GM12878 (cell line): Measurements from ENCODE around the gene INO80C. TPM values are rescaled to one million over a fixed set of nuclear protein-coding genes. Genes with fewer than 3 reads are reported as not detected.

ENCODE experiments used
- ATAC-seq: fragments of 200-7000 bp; cut with Tn5 transposase; 3 replicates; pipeline ENCODE4 v1.9.1; 2020; ENCODE audit warnings: mild to moderate bottlenecking, moderate library complexity
- BruUV-seq: library from RNA; stranded (reverse); fragments of 400-500 nt; replicated peaks from 2 replicates; lab custom pipeline; 2021; lab: Mats Ljungman, UMichigan
- CTCF ChIA-PET: fragments of 300-600 bp; sonication (Branson Sonifier 250); formaldehyde crosslinking; extraction: SDS; loops from one replicate; lab custom pipeline; 2021; ENCODE audit warnings: inconsistent platforms; lab: Yijun Ruan, JAX
- POLR2A ChIA-PET: fragments of 350-600 bp; formaldehyde crosslinking; extraction: SDS; loops from one replicate; lab custom pipeline; 2021; ENCODE audit warnings: inconsistent platforms; lab: Charles Lee
- RAD21 ChIA-PET: fragments of 300-600 bp; sonication (Branson Sonifier 250); formaldehyde crosslinking; loops from one replicate; lab custom pipeline; 2023; ENCODE audit warnings: antibody characterized with exemption; ENCODE audit not compliant: unreplicated experiment; lab: Charles Lee
- SMC1A ChIA-PET: fragments of 300-600 bp; sonication (Branson Sonifier 250); formaldehyde crosslinking; loops from one replicate; lab custom pipeline; 2023; ENCODE audit not compliant: unreplicated experiment, uncharacterized antibody; lab: Charles Lee
- DNase-seq: peaks from one replicate; pipeline ENCODE4 v3.0.0-alpha.2; 2011; ENCODE audit warnings: low read depth, low spot score
- FAIRE-seq: peaks from 3 replicates; lab custom pipeline; 2011; peaks lifted over from hg19 to GRCh38; lab: Jason Lieb, UNC
- H2AFZ ChIP-seq: 2 replicates; pipeline ENCODE4 v1.6.0; 2011; ENCODE audit warnings: low read depth, low read length, control low read depth; ENCODE audit not compliant: control insufficient read depth
- H3K27ac ChIP-seq: 2 replicates; pipeline ENCODE4 v1.5.1; 2011; ENCODE audit warnings: control low read depth; ENCODE audit not compliant: control insufficient read depth, insufficient read depth
- H3K27me3 ChIP-seq, 2 experiments: replicated peaks in 1 of 2; 2 replicates each; pipeline versions ENCODE4 v1.6.0 to v1.6.1; 2011; ENCODE audit warnings: low read length in 1 of 2; ENCODE audit not compliant: control insufficient read depth in 2 of 2, insufficient read depth in 2 of 2
- H3K36me3 ChIP-seq, 2 experiments: 2 replicates each; pipeline ENCODE4 v1.5.1; 2011; ENCODE audit warnings: low read length in 1 of 2; ENCODE audit not compliant: control insufficient read depth in 2 of 2, insufficient read depth in 2 of 2
- H3K4me1 ChIP-seq: 2 replicates; pipeline ENCODE4 v1.6.1; 2011; ENCODE audit warnings: mild to moderate bottlenecking, low read length, moderate library complexity, mixed read lengths; ENCODE audit not compliant: control insufficient read depth, insufficient read depth
- H3K4me2 ChIP-seq: 2 replicates; pipeline ENCODE4 v1.6.0; 2011; ENCODE audit warnings: control low read depth; ENCODE audit not compliant: control insufficient read depth, insufficient read depth
- H3K4me3 ChIP-seq: fragments of 200-600 bp; sonication (generic); 2 replicates; pipeline ENCODE4 v1.5.1; 2016
- H3K79me2 ChIP-seq: 2 replicates; pipeline ENCODE4 v1.6.0; 2011; ENCODE audit warnings: low read length; ENCODE audit not compliant: control insufficient read depth, insufficient read depth
- H3K9ac ChIP-seq: 2 replicates; pipeline ENCODE4 v1.8.0; 2011; ENCODE audit warnings: low read length, control low read depth, mixed read lengths; ENCODE audit not compliant: control insufficient read depth, insufficient read depth
- H3K9me3 ChIP-seq: replicated peaks from 3 replicates; pipeline ENCODE4 v1.5.1; 2011; ENCODE audit warnings: mild to moderate bottlenecking, low read length; ENCODE audit not compliant: control insufficient read depth, insufficient read depth
- H4K20me1 ChIP-seq: 2 replicates; pipeline ENCODE4 v1.6.0; 2011; ENCODE audit not compliant: control insufficient read depth, insufficient read depth
- CBFB ChIP-seq: IDR thresholded peaks from 2 replicates; pipeline ENCODE4 v1.6.1; 2016; ENCODE audit warnings: antibody characterized with exemption, low read depth
- CREM ChIP-seq: IDR thresholded peaks from 2 replicates; pipeline ENCODE4 v1.6.1; 2014; ENCODE audit warnings: antibody characterized with exemption, low read depth
- ELK1 ChIP-seq: IDR thresholded peaks from 2 replicates; pipeline ENCODE4 v1.6.1; 2012; ENCODE audit warnings: low read depth, low read length, improper control_type of control experiment
- PAX8 ChIP-seq: fragments of 450-650 bp; IDR thresholded peaks from 2 replicates; pipeline ENCODE4 v1.6.1; 2017; ENCODE audit warnings: mild to moderate bottlenecking, moderate library complexity
- POLR2A ChIP-seq: IDR thresholded peaks from 2 replicates; pipeline ENCODE4 v1.6.1; 2011; ENCODE audit warnings: low read depth, mild to moderate bottlenecking, low read length
- POLR2AphosphoS2 ChIP-seq: IDR thresholded peaks from 2 replicates; pipeline ENCODE4 v1.6.1; 2011; ENCODE audit warnings: low read depth, mild to moderate bottlenecking, low read length, improper control_type of control experiment, moderate library complexity
- SIX5 ChIP-seq: IDR thresholded peaks from 2 replicates; pipeline ENCODE4 v1.6.1; 2011; ENCODE audit warnings: mild to moderate bottlenecking, low read depth, low read length, moderate library complexity; ENCODE audit not compliant: severe bottlenecking
- SMC3 ChIP-seq: IDR thresholded peaks from 2 replicates; pipeline ENCODE4 v1.6.1; 2011; ENCODE audit warnings: low read length, improper control_type of control experiment, borderline replicate concordance
- SREBF2 ChIP-seq: IDR thresholded peaks from 2 replicates; pipeline ENCODE4 v1.6.1; 2012; ENCODE audit warnings: mild to moderate bottlenecking, low read length
- TCF12 ChIP-seq: IDR thresholded peaks from 2 replicates; pipeline ENCODE4 v1.6.1; 2011; ENCODE audit warnings: low read depth, mild to moderate bottlenecking, low read length
- TCF7 ChIP-seq: IDR thresholded peaks from 2 replicates; pipeline ENCODE4 v1.6.1; 2014; ENCODE audit warnings: antibody characterized with exemption, borderline replicate concordance
- WGBS: methylation state at CpG from one replicate; pipeline ENCODE4 v1.1.6; 2016; ENCODE audit warnings: low lambda C conversion rate; ENCODE audit not compliant: insufficient replicate concordance, insufficient coverage; ENCODE audit errors: missing lambda C conversion rate; 5-methylcytosine and 5-hydroxymethylcytosine counted together
- in situ Hi-C: fragments of 300-500 bp; cut with MboI; formaldehyde crosslinking; loops from 9 replicates; pipeline ENCODE4 v1.14.3; 2018; ENCODE audit warnings: mixed read lengths
- intact Hi-C: fragments of 100-400 bp; cut with micrococcal nuclease; formaldehyde crosslinking; loops from one replicate; pipeline ENCODE4 v1.14.2; 2022; ENCODE audit not compliant: unreplicated experiment
- polyA plus RNA-seq, 11 experiments: library from polyadenylated mRNA; depleted of rRNA in 4 of 11; unstranded in 6 of 11; stranded (reverse) in 5 of 11; fragments of >200 nt; fragmentation: Nextera tagmentation in 4 of 11; fragmentation: Illumina TruSeq in 1 of 11; extraction: Ambion mirVana in 4 of 11; extraction: Trizol in 1 of 11; gene quantifications; 1 replicate in 1 of 11; 2 replicates in 10 of 11; pipeline versions ENCODE4 v1.2.1 to v1.2.3, GENCODE V29; 2011 to 2016; ENCODE audit warnings: inconsistent platforms in 2 of 11, missing spikeins in 2 of 11, low read depth in 1 of 11
- total RNA-seq, 4 experiments: library from RNA; depleted of rRNA in 3 of 4; stranded (reverse); fragments of >200 nt in 3 of 4; fragmentation: Illumina TruSeq in 1 of 4; extraction: Trizol in 1 of 4; gene quantifications; 2 replicates each; pipeline versions ENCODE4 v1.2.1 to v1.2.3, GENCODE V29; 2013 to 2021

INO80C gene
- total and polyA plus RNA-seq, 10 of the 15 experiments (the other 5 are each of a cell fraction or from before 2014, with no cell fraction given), result 9.9 to 43.2 (median 30.1) TPM

- Histone ChIP-seq H3K4me3 (no peak overlapping the region), H3K9me3 (no peaks in the 10 kb centered on the region), H3K27ac (no peak overlapping the region), H2AFZ (no peak overlapping the region), H3K79me2 (no peaks in the 10 kb centered on the region), H3K9ac (no peak overlapping the region), H4K20me1 (no peaks in the 10 kb centered on the region), H3K4me1 (peaks cover 8% of the 10 kb centered on the region), H3K27me3 (no peaks in the 10 kb centered on the region), H3K4me2 (no peak overlapping the region), H3K36me3 (no peaks in the 10 kb centered on the region)
- FAIRE-seq (no peak), DNase-seq (no peak), ATAC-seq (no peak)
- POLR2A ChIA-PET, result no interaction called here
- RAD21 ChIA-PET, result interaction anchor here (0.9 to 1.3 kb wide), 2 partner anchors 10 to 13 kb away, joined by 3 to 4 read pairs; partner anchors contain the start of gene INO80C
- TF ChIP-seq SMC3, result no peak
- no peak for TF ChIP-seq CREM
- no peak for TF ChIP-seq TCF7
- TF ChIP-seq SREBF2, result no peak
- no peak for TF ChIP-seq SIX5
- TF ChIP-seq TCF12, result no peak
- no peak for TF ChIP-seq POLR2A
- no peak for TF ChIP-seq POLR2AphosphoS2
- no peak for TF ChIP-seq ELK1
- no peak for TF ChIP-seq PAX8
- TF ChIP-seq CBFB, result no peak
- SMC1A ChIA-PET, result interaction anchor here (0.8 to 4.9 kb wide), 3 partner anchors 12 to 41 kb away, joined by 3 to 39 read pairs (median 3); partner anchors contain the start of gene INO80C
- WGBS, result 42% methylated on average over 5 of the region's 5 CpGs
- no TSS peak for BruUV-seq
- intact Hi-C loops, result no loop called here
- in situ Hi-C loops, result no loop called here
- CTCF ChIA-PET, result interaction anchor here (1.0 to 1.1 kb wide), 3 partner anchors 50 to 101 kb away, joined by 3 to 4 read pairs (median 3); no protein-coding TSS in a partner anchor
These were observed 10.3 kb upstream of the INO80C start for GRCh38 chr18:35508030-35508429.
